Liver (tissue), 9 donors: Measurements from ENCODE around the gene CDC42. TPM values are rescaled to one million over a fixed set of nuclear protein-coding genes. Genes with fewer than 3 reads are reported as not detected.

Experiments
- DNase-seq: peaks from one replicate; pipeline ENCODE4 v3.0.0-alpha.2; 2017; ENCODE audit warnings: low spot score
- H3K27ac ChIP-seq, 2 donors: one replicate each; pipeline ENCODE4 v1.7.0; 2013; ENCODE audit warnings: inconsistent platforms in 2 of 2, low read length in 2 of 2, control low read depth in 1 of 2, low read depth in 1 of 2, mild to moderate bottlenecking in 1 of 2
- H3K27me3 ChIP-seq, 4 donors: one replicate each; pipeline versions ENCODE4 v1.6.1 to v1.7.0; 2013; ENCODE audit warnings: low read length in 3 of 4, inconsistent platforms in 1 of 4, mild to moderate bottlenecking in 1 of 4, moderate library complexity in 1 of 4; ENCODE audit not compliant: control insufficient read depth in 4 of 4, insufficient read depth in 4 of 4
- H3K36me3 ChIP-seq, 4 donors: one replicate each; pipeline versions ENCODE4 v1.6.1 to v1.7.0; 2013; ENCODE audit warnings: low read length in 3 of 4, mild to moderate bottlenecking in 3 of 4, low read depth in 1 of 4, moderate library complexity in 1 of 4; ENCODE audit not compliant: control insufficient read depth in 4 of 4, insufficient read depth in 3 of 4
- H3K4me1 ChIP-seq, 4 donors: one replicate each; pipeline versions ENCODE4 v1.6.1 to v1.7.0; 2013; ENCODE audit warnings: low read length in 3 of 4, mild to moderate bottlenecking in 3 of 4, moderate library complexity in 1 of 4; ENCODE audit not compliant: control insufficient read depth in 4 of 4, insufficient read depth in 4 of 4
- H3K4me3 ChIP-seq, 3 donors: one replicate each; pipeline versions ENCODE4 v1.6.1 to v1.7.0; 2013; ENCODE audit warnings: low read length in 3 of 3, control low read depth in 1 of 3, low read depth in 1 of 3, mild to moderate bottlenecking in 1 of 3
- H3K9ac ChIP-seq, 2 donors: one replicate each; pipeline ENCODE4 v1.7.0; 2013; ENCODE audit warnings: low read length in 2 of 2, mild to moderate bottlenecking in 2 of 2, moderate library complexity in 2 of 2, control low read depth in 1 of 2, low read depth in 1 of 2
- H3K9me3 ChIP-seq, 4 donors: one replicate each; pipeline versions ENCODE4 v1.6.1 to v1.7.0; 2013; ENCODE audit warnings: low read length in 3 of 4; ENCODE audit not compliant: control insufficient read depth in 4 of 4
- EGR1 ChIP-seq, 2 donors: IDR thresholded peaks; 2 replicates each; pipeline ENCODE4 v1.6.1; 2016 to 2018; ENCODE audit warnings: antibody characterized with exemption in 2 of 2, low read depth in 2 of 2
- FOXA1 ChIP-seq: IDR thresholded peaks from 2 replicates; pipeline ENCODE4 v1.6.1; 2016; ENCODE audit warnings: antibody characterized with exemption
- FOXA2 ChIP-seq: IDR thresholded peaks from 2 replicates; pipeline ENCODE4 v1.6.1; 2016; ENCODE audit warnings: antibody characterized with exemption
- GABPA ChIP-seq, 2 donors: IDR thresholded peaks in 1 of 2; conservative IDR thresholded peaks in 1 of 2; 2 replicates each; pipeline ENCODE4 v1.6.1; 2016; ENCODE audit warnings: antibody characterized with exemption in 2 of 2, mild to moderate bottlenecking in 1 of 2, moderate library complexity in 1 of 2
- HNF4A ChIP-seq, 2 donors: conservative IDR thresholded peaks; 2 replicates each; pipeline ENCODE4 v1.6.1; 2016; ENCODE audit warnings: antibody characterized with exemption in 2 of 2, mild to moderate bottlenecking in 2 of 2
- HNF4G ChIP-seq: IDR thresholded peaks from 2 replicates; pipeline ENCODE4 v1.6.1; 2016; ENCODE audit warnings: antibody characterized with exemption
- NR2F2 ChIP-seq: IDR thresholded peaks from 2 replicates; pipeline ENCODE4 v1.6.1; 2016; ENCODE audit warnings: antibody characterized with exemption
- RAD21 ChIP-seq, 2 donors: IDR thresholded peaks; 2 replicates each; pipeline ENCODE4 v1.6.1; 2016; ENCODE audit warnings: antibody characterized with exemption in 2 of 2, mild to moderate bottlenecking in 2 of 2
- RXRA ChIP-seq, 2 donors: IDR thresholded peaks; 2 replicates each; pipeline ENCODE4 v1.6.1; 2017 to 2018; ENCODE audit warnings: antibody characterized with exemption in 2 of 2, mild to moderate bottlenecking in 1 of 2
- SP1 ChIP-seq: IDR thresholded peaks from 2 replicates; pipeline ENCODE4 v1.6.1; 2018; ENCODE audit warnings: antibody characterized with exemption, mild to moderate bottlenecking
- TAF1 ChIP-seq: conservative IDR thresholded peaks from 2 replicates; pipeline ENCODE4 v1.6.1; 2016; ENCODE audit warnings: antibody characterized with exemption, mild to moderate bottlenecking
- ZBTB33 ChIP-seq: IDR thresholded peaks from 2 replicates; pipeline ENCODE4 v1.6.1; 2016; ENCODE audit warnings: antibody characterized with exemption
- WGBS: extraction: QIAGEN DNeasy Blood & Tissue Kit; methylation state at CpG from one replicate; pipeline ENCODE4 v1.1.7; 2013; 5-methylcytosine and 5-hydroxymethylcytosine counted together
- polyA plus RNA-seq, 2 donors: library from polyadenylated mRNA; stranded (reverse) in 1 of 2; unstranded in 1 of 2; fragments of 200-250 nt in 1 of 2; fragments of >200 nt in 1 of 2; fragmentation: Nextera tagmentation in 1 of 2; extraction: Ambion mirVana in 1 of 2; gene quantifications; one replicate each; pipeline versions ENCODE4 v1.2.1 to v1.2.3, GENCODE V29; 2013 to 2015
- total RNA-seq, 2 donors: library from RNA; depleted of rRNA; stranded (reverse); fragments of >200 nt; gene quantifications; one replicate each; pipeline ENCODE4 v1.2.3, GENCODE V29; 2014
- TF ChIP-seq, protein P1 (sequence below): fragments of 150-350 bp; IDR thresholded peaks from 2 replicates; pipeline ENCODE4 v1.5.1; 2017; ENCODE audit warnings: improper control_type of control experiment, low read depth, low read length; ENCODE audit not compliant: missing input control
- TF ChIP-seq, protein P2 (sequence below): IDR thresholded peaks from 2 replicates; pipeline ENCODE4 v1.6.1; 2016; ENCODE audit warnings: antibody characterized with exemption
- TF ChIP-seq, protein P3 (sequence below): IDR thresholded peaks from 2 replicates; pipeline ENCODE4 v1.6.1; 2016; ENCODE audit warnings: antibody characterized with exemption
- TF ChIP-seq, protein P4 (sequence below): IDR thresholded peaks from 2 replicates; pipeline ENCODE4 v1.6.1; 2016; ENCODE audit warnings: antibody characterized with exemption, mild to moderate bottlenecking
- donor health status: healthy.
- donor health status: healthy.
- donor health status: healthy.
- donor health status: healthy.
- donor health status: healthy.

CDC42 gene
- total and polyA plus RNA-seq, 4 donors, result 40.3 to 140 (median 69.0) TPM

DNA sequence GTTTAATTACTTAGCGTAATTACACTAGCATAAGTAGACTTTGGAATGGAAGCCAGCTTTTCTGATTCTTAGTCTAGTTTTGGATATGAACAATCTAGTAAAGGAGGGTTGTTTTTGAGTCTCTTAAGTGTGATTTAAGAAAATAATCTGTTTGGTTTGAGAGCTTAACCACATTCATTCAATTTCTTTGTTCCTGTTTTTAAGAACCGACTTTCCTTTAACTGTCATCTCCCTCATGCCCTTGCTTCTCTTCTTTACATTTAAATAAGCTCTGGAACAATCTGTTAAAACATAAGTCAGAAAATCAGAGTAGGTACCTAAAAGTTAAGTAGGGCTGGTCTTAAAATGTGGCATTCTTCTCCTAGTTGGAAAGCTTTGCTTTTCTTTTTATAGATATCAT, 27.7 kb downstream of the CDC42 start:
- Histone ChIP-seq H3K27me3 (no peaks in the 10 kb centered on the region), H3K36me3 (peaks cover 0 to 23% (median 20%) of the 10 kb centered on the region in 4 donors), H3K4me1 (peaks cover 0 to 10% (median 5%) of the 10 kb centered on the region in 4 donors), H3K9ac (no peak overlapping the region), H3K27ac (no peak overlapping the region), H3K9me3 (no peaks in the 10 kb centered on the region), H3K4me3 (no peak overlapping the region)
- DNase-seq, result no peak
- 88% methylated on average over 2 of the region's 2 CpGs for WGBS
- no peak for TF ChIP-seq TAF1
- no peak for TF ChIP-seq EGR1 (IDR thresholded peaks at IDR 0.05; ENCODE audit: low read depth in 2 of 2)
- TF ChIP-seq RXRA (IDR thresholded peaks at IDR 0.05), result no peak
- TF ChIP-seq, protein P1, sequence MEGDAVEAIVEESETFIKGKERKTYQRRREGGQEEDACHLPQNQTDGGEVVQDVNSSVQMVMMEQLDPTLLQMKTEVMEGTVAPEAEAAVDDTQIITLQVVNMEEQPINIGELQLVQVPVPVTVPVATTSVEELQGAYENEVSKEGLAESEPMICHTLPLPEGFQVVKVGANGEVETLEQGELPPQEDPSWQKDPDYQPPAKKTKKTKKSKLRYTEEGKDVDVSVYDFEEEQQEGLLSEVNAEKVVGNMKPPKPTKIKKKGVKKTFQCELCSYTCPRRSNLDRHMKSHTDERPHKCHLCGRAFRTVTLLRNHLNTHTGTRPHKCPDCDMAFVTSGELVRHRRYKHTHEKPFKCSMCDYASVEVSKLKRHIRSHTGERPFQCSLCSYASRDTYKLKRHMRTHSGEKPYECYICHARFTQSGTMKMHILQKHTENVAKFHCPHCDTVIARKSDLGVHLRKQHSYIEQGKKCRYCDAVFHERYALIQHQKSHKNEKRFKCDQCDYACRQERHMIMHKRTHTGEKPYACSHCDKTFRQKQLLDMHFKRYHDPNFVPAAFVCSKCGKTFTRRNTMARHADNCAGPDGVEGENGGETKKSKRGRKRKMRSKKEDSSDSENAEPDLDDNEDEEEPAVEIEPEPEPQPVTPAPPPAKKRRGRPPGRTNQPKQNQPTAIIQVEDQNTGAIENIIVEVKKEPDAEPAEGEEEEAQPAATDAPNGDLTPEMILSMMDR, result no peak
- no peak for TF ChIP-seq ZBTB33
- TF ChIP-seq GABPA (IDR thresholded peaks at IDR 0.05 in 1 of 2, conservative IDR thresholded peaks at IDR 0.05 in 1 of 2), result no peak
- TF ChIP-seq FOXA2, result no peak
- TF ChIP-seq, protein P2, sequence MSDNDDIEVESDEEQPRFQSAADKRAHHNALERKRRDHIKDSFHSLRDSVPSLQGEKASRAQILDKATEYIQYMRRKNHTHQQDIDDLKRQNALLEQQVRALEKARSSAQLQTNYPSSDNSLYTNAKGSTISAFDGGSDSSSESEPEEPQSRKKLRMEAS, result no peak
- TF ChIP-seq NR2F2, result no peak
- no peak for TF ChIP-seq RAD21 (IDR thresholded peaks at IDR 0.05)
- TF ChIP-seq FOXA1, result no peak
- TF ChIP-seq HNF4A (conservative IDR thresholded peaks at IDR 0.05), result no peak
- TF ChIP-seq, protein P3, sequence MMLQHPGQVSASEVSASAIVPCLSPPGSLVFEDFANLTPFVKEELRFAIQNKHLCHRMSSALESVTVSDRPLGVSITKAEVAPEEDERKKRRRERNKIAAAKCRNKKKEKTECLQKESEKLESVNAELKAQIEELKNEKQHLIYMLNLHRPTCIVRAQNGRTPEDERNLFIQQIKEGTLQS, result no peak

- H3K4me3 ChIP-seq, result no peak overlapping the region
- TF ChIP-seq, protein P2, result no peak
- no peak for TF ChIP-seq FOXA2
- no peak for TF ChIP-seq NR2F2
- TF ChIP-seq TAF1, result no peak
- no peak for TF ChIP-seq SP1
- TF ChIP-seq EGR1 (IDR thresholded peaks at IDR 0.05; ENCODE audit: low read depth in 2 of 2), result no peak
- no peak for TF ChIP-seq HNF4G
- no peak for TF ChIP-seq RXRA (IDR thresholded peaks at IDR 0.05)
- TF ChIP-seq, protein P4, sequence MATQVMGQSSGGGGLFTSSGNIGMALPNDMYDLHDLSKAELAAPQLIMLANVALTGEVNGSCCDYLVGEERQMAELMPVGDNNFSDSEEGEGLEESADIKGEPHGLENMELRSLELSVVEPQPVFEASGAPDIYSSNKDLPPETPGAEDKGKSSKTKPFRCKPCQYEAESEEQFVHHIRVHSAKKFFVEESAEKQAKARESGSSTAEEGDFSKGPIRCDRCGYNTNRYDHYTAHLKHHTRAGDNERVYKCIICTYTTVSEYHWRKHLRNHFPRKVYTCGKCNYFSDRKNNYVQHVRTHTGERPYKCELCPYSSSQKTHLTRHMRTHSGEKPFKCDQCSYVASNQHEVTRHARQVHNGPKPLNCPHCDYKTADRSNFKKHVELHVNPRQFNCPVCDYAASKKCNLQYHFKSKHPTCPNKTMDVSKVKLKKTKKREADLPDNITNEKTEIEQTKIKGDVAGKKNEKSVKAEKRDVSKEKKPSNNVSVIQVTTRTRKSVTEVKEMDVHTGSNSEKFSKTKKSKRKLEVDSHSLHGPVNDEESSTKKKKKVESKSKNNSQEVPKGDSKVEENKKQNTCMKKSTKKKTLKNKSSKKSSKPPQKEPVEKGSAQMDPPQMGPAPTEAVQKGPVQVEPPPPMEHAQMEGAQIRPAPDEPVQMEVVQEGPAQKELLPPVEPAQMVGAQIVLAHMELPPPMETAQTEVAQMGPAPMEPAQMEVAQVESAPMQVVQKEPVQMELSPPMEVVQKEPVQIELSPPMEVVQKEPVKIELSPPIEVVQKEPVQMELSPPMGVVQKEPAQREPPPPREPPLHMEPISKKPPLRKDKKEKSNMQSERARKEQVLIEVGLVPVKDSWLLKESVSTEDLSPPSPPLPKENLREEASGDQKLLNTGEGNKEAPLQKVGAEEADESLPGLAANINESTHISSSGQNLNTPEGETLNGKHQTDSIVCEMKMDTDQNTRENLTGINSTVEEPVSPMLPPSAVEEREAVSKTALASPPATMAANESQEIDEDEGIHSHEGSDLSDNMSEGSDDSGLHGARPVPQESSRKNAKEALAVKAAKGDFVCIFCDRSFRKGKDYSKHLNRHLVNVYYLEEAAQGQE, result no peak
- no peak for TF ChIP-seq HNF4A (conservative IDR thresholded peaks at IDR 0.05)
- TF ChIP-seq FOXA1, result no peak
- TF ChIP-seq ZBTB33, result no peak
- no peak overlapping the region for H3K27ac ChIP-seq
- peaks cover 0 to 4% (median 1%) of the 10 kb centered on the region in 4 donors for H3K4me1 ChIP-seq
- H3K36me3 ChIP-seq, result peaks cover 9 to 24% (median 21%) of the 10 kb centered on the region in 4 donors
- DNase-seq, result no peak
- no peaks in the 10 kb centered on the region for H3K27me3 ChIP-seq
- peak overlapping the region in 1 of 2 donors; percentile 5 for H3K9ac ChIP-seq
- H3K9me3 ChIP-seq, result no peaks in the 10 kb centered on the region
- WGBS, result 63% methylated on average over 2 of the region's 2 CpGs
Measured at GRCh38 chr1:22088331-22088730, 35.8 kb downstream of the CDC42 start.
